Stimulated activated CD8-positive, alpha-beta memory T cell treated with anti-CD3 and anti-CD28 coated beads, Interleukin-4, amount 100 ng/mL, for 4 hours (primary cell): ENCODE results near the gene DPH3.
A peak's percentile ranks its signal among the peaks of the same experiment; 100 is the strongest.

Experiments used
- DNase-seq, 2 donors: peaks; one replicate each; pipeline ENCODE4 v3.0.0-alpha.2; 2020; ENCODE audit warnings: low read depth in 2 of 2, low spot score in 1 of 2

Gene DPH3

DNA sequence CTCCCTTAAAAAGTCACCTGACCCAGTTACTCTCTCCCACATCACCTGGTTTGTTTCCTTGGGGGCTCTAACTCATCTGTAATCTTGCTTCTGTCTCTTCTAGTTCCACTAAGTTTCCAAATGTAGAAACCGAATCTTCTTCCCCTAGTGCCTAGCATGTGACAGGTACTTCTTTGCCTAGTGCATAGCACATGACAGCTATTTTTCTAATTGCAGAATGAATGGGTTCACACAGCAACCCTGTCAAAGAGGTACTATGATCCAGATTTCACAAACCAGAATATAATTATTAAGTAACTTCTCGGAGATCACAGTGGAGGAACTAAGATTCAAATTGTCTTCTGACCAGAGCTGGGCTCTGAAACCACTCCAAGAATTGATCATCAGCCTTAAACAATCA, 7.4 kb downstream of the DPH3 start:
- no peak for DNase-seq

- no peak for DNase-seq
These were observed 9.0 kb downstream of the DPH3 start for GRCh38 chr3:16255726-16256125.

DNA sequence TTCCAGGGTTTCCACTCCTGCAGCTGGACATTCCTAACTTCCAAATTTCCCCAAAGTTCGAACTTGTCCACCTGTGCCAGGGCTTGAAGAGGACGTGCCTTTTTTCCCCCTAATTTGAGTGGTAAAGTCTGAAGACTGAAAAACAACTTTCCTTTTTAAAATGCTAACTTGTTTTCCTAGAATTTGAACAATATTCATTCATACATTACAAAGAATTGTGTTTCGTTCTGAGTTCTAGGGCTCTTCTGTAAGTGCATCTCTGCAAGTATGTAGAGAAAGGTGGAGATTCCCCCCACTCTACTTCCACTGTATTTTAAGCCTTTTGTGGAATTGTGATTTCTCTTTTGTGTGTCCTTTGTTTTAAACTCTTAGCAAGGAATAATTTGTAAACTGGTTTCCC, 9.4 kb downstream of the DPH3 start:
- no peak for DNase-seq

GRCh38 chr3:16254916-16255315, 9.8 kb downstream of the DPH3 start:
- no peak for DNase-seq

DNA sequence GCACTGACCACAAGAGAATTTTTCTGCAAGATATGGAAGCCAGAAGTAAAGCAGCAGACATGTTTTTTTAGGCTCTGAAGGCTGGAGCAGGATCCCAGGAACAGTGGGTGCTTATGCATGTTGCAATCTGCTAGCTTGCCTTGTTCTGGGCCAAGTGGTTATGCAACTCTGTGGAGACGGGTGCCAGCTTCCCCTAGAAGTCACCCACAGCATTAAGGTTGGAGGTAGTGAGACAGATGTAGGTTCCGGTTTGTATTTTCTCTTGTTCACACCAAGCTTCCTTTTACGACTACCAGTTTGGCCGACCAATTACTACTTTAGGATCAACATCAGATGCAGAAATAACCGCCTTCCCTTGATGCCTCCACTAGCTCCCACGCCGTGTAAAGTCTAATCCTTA, 11.1 kb downstream of the DPH3 start:
- no peak for DNase-seq

GRCh38 chr3:16252988-16253387, 11.8 kb downstream of the DPH3 start:
- no peak for DNase-seq

DNA sequence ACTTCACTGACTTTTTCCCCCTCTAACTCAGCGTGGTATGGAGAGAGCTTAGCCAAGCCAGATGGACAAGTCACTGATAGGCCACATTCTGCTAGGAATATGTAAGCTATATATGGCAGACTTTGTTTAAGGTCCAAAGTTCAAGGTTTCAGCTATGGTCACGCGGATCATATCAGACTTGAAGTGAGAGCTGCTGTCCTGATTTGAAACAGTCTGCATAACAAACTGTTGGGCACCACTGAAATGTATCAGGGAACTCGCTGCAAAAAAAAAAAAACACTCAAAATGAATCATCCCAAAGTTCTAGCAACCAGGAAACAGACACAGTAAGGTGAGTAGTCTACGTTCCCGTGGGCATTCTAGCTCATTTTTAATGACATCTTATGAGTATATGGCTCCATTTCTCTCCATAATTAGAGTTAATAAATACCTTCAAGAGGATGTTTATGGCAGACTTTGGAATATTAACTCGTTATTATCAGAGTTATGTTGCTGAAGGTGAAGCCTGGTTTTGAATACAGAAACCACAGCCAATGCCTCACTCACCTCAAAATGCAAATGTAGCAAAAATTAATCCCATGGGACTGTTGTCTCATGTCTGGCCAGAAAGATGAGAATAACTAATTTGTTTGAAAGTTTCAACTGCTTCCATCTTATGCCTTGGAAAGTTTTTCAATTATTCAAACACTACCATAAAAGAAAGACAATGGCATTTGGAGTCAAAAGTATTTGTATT, 12.3 kb downstream of the DPH3 start:
- DNase-seq = no peak

DNA sequence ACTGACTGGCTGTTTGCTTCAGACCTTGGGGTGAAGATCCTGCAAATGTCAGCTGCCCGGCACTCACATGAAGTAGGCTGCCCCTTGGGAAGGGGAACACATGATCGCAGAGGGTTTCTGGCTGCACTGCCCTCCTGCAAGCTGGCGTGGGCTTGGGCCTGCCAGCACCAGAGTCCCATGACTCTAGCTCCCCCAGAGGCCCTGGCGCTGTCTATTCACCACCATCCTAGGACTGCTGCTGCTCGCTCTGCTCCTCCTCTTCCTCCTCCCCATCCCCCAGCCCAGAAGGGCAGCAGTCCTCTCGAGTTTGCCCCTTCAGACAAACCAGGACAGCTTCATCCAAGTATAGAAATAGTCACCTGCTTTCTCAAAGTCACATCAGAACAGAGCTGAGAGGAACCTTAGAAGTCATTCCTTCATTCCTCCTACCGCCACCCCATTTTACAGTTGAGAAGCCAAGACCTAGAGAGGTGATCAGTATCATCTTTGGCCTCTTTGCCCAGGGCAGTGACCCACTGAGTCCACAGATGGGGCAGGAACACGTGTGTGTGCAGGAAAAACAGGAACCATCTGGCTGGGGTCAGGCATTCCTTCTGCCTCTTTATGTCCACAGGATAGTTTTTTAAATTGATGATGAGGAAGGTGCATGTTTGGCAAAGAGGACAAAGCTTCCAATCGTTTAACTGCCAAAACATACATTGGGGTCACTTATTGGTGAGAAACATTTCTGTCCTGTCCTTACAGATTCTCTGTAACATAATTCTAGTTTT, 13.2 kb downstream of the DPH3 start:
- DNase-seq = no peak

- DNase-seq = no peak
These were observed 14.9 kb downstream of the DPH3 start for GRCh38 chr3:16249886-16250285.

GRCh38 chr3:16249336-16249735, 15.4 kb downstream of the DPH3 start:
- no peak for DNase-seq

- no peak for DNase-seq
These were observed 16.2 kb downstream of the DPH3 start for GRCh38 chr3:16248556-16248955.

GRCh38 chr3:16247282-16248061, 17.3 kb downstream of the DPH3 start:
- DNase-seq = peak; percentile 40 to 63

DNA sequence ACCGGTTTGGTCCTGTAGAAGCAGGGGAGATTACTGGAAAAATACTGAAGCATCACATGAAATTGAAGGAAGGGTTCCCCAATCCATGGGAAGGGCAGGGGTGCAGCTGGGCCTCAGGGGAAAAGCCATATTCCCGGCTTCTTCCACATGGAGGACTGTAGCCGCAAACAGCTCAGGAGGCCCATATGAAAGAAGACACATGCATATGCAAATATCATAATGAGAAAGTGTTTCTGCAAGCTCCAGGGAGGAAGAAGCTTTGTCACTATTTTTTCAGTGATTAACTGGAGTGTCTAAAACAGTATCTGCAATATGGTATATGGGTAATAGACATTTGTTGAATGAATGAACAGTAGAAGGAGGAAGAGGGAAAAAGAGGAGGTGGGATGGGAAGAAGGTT, 19.1 kb downstream of the DPH3 start:
- DNase-seq = no peak

- DNase-seq = no peak
These were observed 20.8 kb downstream of the DPH3 start for GRCh38 chr3:16243706-16244490.

- no peak for DNase-seq
These were observed 22.6 kb downstream of the DPH3 start for GRCh38 chr3:16242177-16242576.

DNA sequence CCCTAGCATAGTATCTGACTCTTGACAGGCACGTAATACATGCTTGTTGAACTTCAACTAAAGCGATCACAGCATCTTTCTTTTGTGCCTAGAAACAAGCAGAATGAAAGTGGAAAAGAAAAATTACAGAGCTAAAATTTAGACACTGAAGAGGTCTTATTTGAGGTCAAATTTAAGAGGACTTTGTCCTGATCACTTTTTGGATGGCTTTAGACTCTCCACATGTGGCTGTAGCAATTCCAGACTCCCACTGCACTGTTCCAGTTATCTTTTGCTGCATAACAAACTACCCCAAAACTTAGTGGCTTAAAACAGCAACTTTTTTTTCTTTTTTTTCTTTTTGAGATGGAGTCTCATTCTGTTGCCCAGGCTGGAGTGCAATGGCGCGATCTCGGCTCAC, 23.5 kb downstream of the DPH3 start:
- DNase-seq = no peak

DNA sequence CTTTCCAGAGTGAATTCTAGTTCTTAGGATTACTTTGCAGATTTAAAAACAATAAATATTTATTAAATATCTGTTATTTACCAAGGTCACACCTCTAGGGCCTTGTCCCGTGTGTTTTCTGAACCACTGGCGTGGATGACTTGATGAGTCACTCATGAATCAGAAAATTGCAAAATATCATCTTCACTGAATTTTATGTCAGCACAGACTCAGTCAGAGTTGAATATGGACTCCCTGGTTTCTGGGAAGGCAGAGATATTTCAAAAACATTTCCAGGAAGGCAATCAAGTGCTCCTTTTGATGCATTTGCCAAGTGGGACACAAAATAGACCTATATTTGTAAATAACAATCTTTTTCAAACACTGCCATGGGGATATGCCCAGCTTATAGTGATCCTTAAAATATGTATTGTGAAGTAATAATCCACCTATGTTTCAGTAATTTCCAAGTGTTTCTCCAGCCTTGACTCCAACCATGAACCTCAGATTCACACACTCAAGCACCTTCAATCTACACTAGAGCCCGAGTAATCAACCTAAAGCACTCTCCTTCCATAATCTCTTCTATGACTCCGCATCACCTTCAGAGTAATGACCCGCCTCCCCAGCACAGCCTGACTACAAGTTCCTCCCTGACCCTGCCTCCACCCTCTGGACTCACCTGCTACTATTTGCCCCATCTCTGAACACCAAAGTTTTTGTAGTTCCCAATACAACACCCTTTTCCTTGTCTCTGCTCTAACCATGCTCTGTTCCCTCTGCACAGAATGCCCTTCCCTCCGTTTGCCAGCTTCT, 24.3 kb downstream of the DPH3 start:
- no peak for DNase-seq

DNA sequence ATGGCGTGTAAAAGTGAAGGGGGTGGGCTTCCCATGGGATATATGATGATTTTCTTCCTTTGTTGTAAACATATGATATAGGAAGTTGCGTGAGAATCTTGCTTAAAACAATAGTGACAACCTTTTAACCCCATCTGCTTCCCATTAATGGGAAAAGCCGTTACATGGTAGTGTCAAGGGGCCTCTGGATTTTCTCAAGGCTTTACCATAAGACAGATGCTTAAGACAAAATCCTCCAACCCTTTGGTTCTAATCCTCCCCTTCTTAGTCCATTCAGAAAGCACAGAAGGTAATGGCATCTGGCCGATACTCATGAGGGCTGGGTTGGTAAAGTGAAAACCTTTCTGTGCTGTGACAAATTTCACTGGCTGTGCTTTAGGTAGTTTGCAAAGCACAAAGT, 25.0 kb downstream of the DPH3 start:
- DNase-seq = no peak

DNA sequence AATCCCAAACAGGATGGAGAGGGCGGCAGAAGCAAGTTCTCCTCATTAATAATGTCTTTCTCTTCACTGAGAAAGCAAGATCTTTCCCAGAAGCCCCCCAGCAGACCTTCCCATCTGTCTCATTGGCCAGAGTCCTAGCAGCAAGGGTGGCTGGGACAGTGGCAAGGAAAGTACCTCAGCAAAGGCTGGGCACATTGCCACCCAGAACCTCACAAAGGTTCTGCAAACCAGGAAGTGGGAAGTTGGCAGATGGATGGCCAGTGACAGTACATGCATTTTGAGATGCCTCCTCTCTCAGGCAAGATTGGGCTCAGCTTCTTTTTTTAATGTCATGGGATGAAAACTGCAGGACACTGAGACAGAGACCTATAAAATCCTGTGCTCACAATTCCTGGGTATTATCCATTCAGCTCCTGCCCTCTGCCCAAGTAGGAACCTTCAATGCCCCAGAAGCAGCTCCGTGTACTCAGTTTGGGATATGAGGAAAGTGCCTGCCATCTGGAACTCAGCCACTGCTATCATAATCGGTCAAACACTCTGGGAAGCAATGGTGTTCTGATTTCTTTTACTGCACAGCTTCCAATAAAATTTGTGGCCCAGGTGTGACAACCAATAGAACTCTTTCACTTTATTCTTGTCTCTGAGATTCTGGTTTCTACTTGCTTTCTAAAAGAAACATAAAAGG, 25.5 kb downstream of the DPH3 start:
- no peak for DNase-seq

DNA sequence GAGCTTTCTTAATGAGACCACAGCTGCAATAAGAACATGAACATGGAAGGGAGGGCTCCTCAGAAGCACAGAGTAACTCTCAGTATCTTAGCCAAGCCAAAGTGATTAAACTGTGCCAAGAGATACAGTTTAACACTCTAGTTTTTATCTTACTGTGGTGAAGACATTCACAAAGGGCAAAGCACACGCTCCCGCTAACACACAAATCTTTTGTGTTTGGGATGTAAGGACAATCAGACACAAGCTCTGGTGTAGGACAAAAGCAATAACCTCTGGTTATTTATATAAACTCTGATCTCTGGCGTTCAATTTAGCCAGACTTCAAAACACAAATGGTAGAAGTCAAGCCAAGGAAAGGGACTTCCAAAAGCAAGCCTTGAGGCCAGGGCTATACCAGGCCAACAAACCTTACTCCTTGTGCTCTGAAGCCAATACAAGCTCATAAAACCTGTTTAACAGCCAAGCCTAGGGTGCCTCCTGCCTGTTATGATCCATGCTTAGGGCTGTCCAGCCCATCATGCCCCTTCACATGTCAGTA, 27.8 kb downstream of the DPH3 start:
- DNase-seq = no peak
